Loucy (cell line): ENCODE measurements around the gene MRM2.

Source experiments
- CTCF ChIP-seq: fragments of 200-600 bp; sonication (generic); conservative IDR thresholded peaks from 2 replicates; pipeline ENCODE4 v1.5.1; 2014; ENCODE audit warnings: mild to moderate bottlenecking, antibody characterized with exemption, low read length
- EZH2phosphoT487 ChIP-seq: fragments of 200-600 bp; IDR thresholded peaks from 2 replicates; pipeline ENCODE4 v1.6.1; 2018; ENCODE audit warnings: antibody characterized with exemption, mild to moderate bottlenecking, moderate library complexity, borderline replicate concordance

GRCh38 chr7:2200584-2200980, 41.4 kb downstream of the MRM2 start:
- TF ChIP-seq CTCF (no peak), EZH2phosphoT487 (no peak)
